Fibroblast of lung (primary cell): ENCODE data around the gene WDR37. TPM values are rescaled to one million over a fixed set of nuclear protein-coding genes. Genes with fewer than 3 reads are reported as not detected.

Source experiments
- DNase-seq, 2 donors: peaks; one replicate each; pipeline versions ENCODE4 v3.0.0 to v3.0.0-alpha.2; 2010; ENCODE audit warnings: low read depth in 2 of 2
- H2AFZ ChIP-seq: 2 replicates; pipeline ENCODE4 v1.5.1; 2012; ENCODE audit warnings: low read length, control low read depth, inconsistent platforms
- H3K27ac ChIP-seq: 2 replicates; pipeline ENCODE4 v1.5.1; 2011; ENCODE audit warnings: low read length, control low read depth; ENCODE audit not compliant: insufficient read depth
- H3K27me3 ChIP-seq: 2 replicates; pipeline ENCODE4 v1.5.1; 2011; ENCODE audit warnings: mild to moderate bottlenecking, low read length; ENCODE audit not compliant: control insufficient read depth, insufficient read depth
- H3K36me3 ChIP-seq: 2 replicates; pipeline ENCODE4 v1.5.1; 2011; ENCODE audit warnings: low read length; ENCODE audit not compliant: control insufficient read depth, insufficient read depth
- H3K4me1 ChIP-seq: 2 replicates; pipeline ENCODE4 v1.5.1; 2011; ENCODE audit warnings: low read length; ENCODE audit not compliant: control insufficient read depth, insufficient read depth; ENCODE audit errors: extremely low read depth
- H3K4me2 ChIP-seq: 2 replicates; pipeline ENCODE4 v1.5.1; 2011; ENCODE audit warnings: low read length, control low read depth; ENCODE audit not compliant: insufficient read depth; ENCODE audit errors: extremely low read depth
- H3K4me3 ChIP-seq, 4 experiments: fragments of 200-600 bp in 1 of 4; sonication (generic) in 1 of 4; replicated peaks in 1 of 4; 2 replicates each; pipeline ENCODE4 v1.5.1; 2011 to 2016; ENCODE audit warnings: low read length in 4 of 4, low read depth in 3 of 4, mild to moderate bottlenecking in 3 of 4, control low read depth in 2 of 4, inconsistent platforms in 1 of 4, mixed read lengths in 1 of 4; ENCODE audit not compliant: insufficient read depth in 1 of 4; ENCODE audit errors: control extremely low read depth in 1 of 4
- H3K79me2 ChIP-seq: 2 replicates; pipeline ENCODE4 v1.5.1; 2012; ENCODE audit warnings: mild to moderate bottlenecking, low read length, inconsistent platforms; ENCODE audit not compliant: control insufficient read depth, insufficient read depth
- H3K9ac ChIP-seq: 2 replicates; pipeline ENCODE4 v1.5.1; 2011; ENCODE audit warnings: mild to moderate bottlenecking, low read length, control low read depth; ENCODE audit not compliant: insufficient read depth
- H3K9me3 ChIP-seq: 2 replicates; pipeline ENCODE4 v1.5.1; 2012; ENCODE audit warnings: low read depth, low read length; ENCODE audit not compliant: control insufficient read depth, insufficient read depth
- H4K20me1 ChIP-seq: 2 replicates; pipeline ENCODE4 v1.5.1; 2011; ENCODE audit warnings: low read length; ENCODE audit not compliant: control insufficient read depth, insufficient read depth; ENCODE audit errors: extremely low read depth
- CTCF ChIP-seq, 2 donors: IDR thresholded peaks in 1 of 2; conservative IDR thresholded peaks in 1 of 2; 1 replicate in 1 of 2; 2 replicates in 1 of 2; pipeline ENCODE4 v1.5.1; 2011 to 2012; ENCODE audit warnings: low read length in 2 of 2, control low read depth in 1 of 2, inconsistent platforms in 1 of 2, low read depth in 1 of 2, mild to moderate bottlenecking in 1 of 2
- EZH2 ChIP-seq: IDR thresholded peaks from 2 replicates; pipeline ENCODE4 v1.5.1; 2012; ENCODE audit warnings: low read length, control low read depth, mild to moderate bottlenecking; ENCODE audit errors: missing control alignments
- polyA plus RNA-seq, 2 donors: library from polyadenylated mRNA; depleted of rRNA in 1 of 2; stranded (reverse) in 1 of 2; unstranded in 1 of 2; fragments of >200 nt; gene quantifications; 2 replicates each; pipeline ENCODE4 v1.2.1, GENCODE V29; 2011 to 2012; ENCODE audit warnings: missing spikeins in 1 of 2
- total RNA-seq: library from RNA; depleted of rRNA; stranded (reverse); fragments of >200 nt; gene quantifications from 2 replicates; pipeline ENCODE4 v1.2.1, GENCODE V29; 2014

Gene WDR37
- total and polyA plus RNA-seq, 2 donors (not counting 1 experiment from before 2014, with no cell fraction given), result 13.0 to 15.8 TPM

- no peak for TF ChIP-seq EZH2
- TF ChIP-seq CTCF (conservative IDR thresholded peaks at IDR 0.05 in 1 of 2, IDR thresholded peaks at IDR 0.05 in 1 of 2; ENCODE audit: low read depth in 1 of 2, low read length in 2 of 2), result no peak
Measured at GRCh38 chr10:1141261-1141660, 85.1 kb downstream of the WDR37 start.

GRCh38 chr10:1141701-1142100 lies 85.5 kb downstream of the WDR37 start:
- H3K27me3 ChIP-seq, result no peaks in the 10 kb centered on the region
- H3K27ac ChIP-seq, result no peak overlapping the region
- no peak for TF ChIP-seq EZH2
- TF ChIP-seq CTCF (conservative IDR thresholded peaks at IDR 0.05 in 1 of 2, IDR thresholded peaks at IDR 0.05 in 1 of 2; ENCODE audit: low read depth in 1 of 2, low read length in 2 of 2), result no peak
- no peak for DNase-seq
- no peaks in the 10 kb centered on the region for H3K9me3 ChIP-seq
- no peak overlapping the region for H2AFZ ChIP-seq
- H3K9ac ChIP-seq, result no peak overlapping the region
- H3K79me2 ChIP-seq, result no peaks in the 10 kb centered on the region
- no peak overlapping the region for H3K4me2 ChIP-seq
- no peaks in the 10 kb centered on the region for H3K4me1 ChIP-seq
- no peaks in the 10 kb centered on the region for H4K20me1 ChIP-seq
- H3K36me3 ChIP-seq, result no peaks in the 10 kb centered on the region
- H3K4me3 ChIP-seq, result no peak overlapping the region

More at GRCh38 chr10:1141261-1141660, 85.1 kb downstream of the WDR37 start:
- Histone ChIP-seq H3K79me2 (no peaks in the 10 kb centered on the region), H3K36me3 (no peaks in the 10 kb centered on the region), H3K27me3 (no peaks in the 10 kb centered on the region), H4K20me1 (no peaks in the 10 kb centered on the region), H3K27ac (no peak overlapping the region), H3K4me1 (no peaks in the 10 kb centered on the region), H3K4me2 (no peak overlapping the region), H3K9me3 (no peaks in the 10 kb centered on the region), H3K4me3 (no peak overlapping the region), H2AFZ (no peak overlapping the region), H3K9ac (no peak overlapping the region)
- no peak for DNase-seq

GRCh38 chr10:1142596-1142995 lies 86.4 kb downstream of the WDR37 start:
- no peaks in the 10 kb centered on the region for H3K79me2 ChIP-seq
- no peak for DNase-seq
- no peaks in the 10 kb centered on the region for H4K20me1 ChIP-seq
- H3K4me1 ChIP-seq, result no peaks in the 10 kb centered on the region
- H3K4me2 ChIP-seq, result no peak overlapping the region
- no peaks in the 10 kb centered on the region for H3K9me3 ChIP-seq
- no peak overlapping the region for H3K9ac ChIP-seq
- no peak overlapping the region for H2AFZ ChIP-seq
- H3K27me3 ChIP-seq, result no peaks in the 10 kb centered on the region
- no peak overlapping the region for H3K4me3 ChIP-seq
- no peak overlapping the region for H3K27ac ChIP-seq
- no peaks in the 10 kb centered on the region for H3K36me3 ChIP-seq
- TF ChIP-seq CTCF (conservative IDR thresholded peaks at IDR 0.05 in 1 of 2, IDR thresholded peaks at IDR 0.05 in 1 of 2; ENCODE audit: low read depth in 1 of 2, low read length in 2 of 2) (peak in 1 of 2 donors; percentile 19), EZH2 (no peak)
